Hematopoietic multipotent progenitor cell treated with erythropoietin and hydrocortisone succinate and interleukin-3 and kit ligand, for 6 days (in vitro differentiated cells): Measurements from ENCODE around the gene BCAS3.
"Not testable (repeated sequence)": the region's sequence is repeated elsewhere in the genome, so short reads cannot be mapped to it uniquely, and the experiment has no call there.

Experiments used
- DNase-seq: peaks from one replicate; pipeline ENCODE4 v3.0.0-alpha.2; 2015

The BCAS3 gene

DNA sequence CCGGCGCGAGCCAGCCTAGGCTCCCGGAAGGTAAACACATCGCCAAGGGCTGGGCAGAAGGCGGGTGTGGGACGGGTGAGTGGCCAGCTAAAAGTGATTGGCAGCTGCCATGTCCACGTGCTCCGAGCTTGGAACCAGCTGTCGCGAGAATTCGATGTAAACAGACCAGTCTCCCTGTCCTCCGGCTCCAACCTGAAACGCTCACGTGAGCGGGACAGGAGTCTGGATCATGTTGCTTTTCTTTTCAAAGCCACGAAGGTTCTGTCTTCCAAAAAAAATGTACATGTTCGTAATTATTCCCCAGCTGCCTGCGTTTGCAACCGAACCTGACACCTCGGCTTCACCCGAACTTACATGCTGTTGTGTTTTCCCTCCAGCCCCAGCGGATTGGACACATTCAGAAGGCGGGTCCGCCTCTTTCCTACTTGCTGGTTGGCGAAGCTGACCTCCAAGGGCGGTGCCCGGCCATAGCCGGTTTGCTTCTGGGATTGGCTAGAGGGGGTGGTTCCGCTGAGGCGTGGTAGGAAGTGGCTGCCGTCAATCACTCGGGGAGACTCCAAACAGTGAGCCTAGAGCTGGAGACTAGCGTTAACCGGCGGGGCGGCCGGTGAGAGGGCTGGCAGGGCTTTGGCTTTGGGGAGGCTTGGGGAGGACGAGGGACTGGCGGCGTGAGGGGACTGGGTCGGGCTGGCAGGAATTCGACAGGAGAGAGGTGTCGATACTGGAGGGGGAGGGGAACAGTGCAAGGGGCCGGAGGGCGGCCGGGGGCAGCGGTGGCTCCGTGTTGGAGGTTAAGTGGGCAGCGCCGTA, at the start of gene BCAS3:
TSS of gene BCAS3 (plus strand) at position 544 of the 810 bp plus-strand sequence.
- peak; percentile 100 for DNase-seq

DNA sequence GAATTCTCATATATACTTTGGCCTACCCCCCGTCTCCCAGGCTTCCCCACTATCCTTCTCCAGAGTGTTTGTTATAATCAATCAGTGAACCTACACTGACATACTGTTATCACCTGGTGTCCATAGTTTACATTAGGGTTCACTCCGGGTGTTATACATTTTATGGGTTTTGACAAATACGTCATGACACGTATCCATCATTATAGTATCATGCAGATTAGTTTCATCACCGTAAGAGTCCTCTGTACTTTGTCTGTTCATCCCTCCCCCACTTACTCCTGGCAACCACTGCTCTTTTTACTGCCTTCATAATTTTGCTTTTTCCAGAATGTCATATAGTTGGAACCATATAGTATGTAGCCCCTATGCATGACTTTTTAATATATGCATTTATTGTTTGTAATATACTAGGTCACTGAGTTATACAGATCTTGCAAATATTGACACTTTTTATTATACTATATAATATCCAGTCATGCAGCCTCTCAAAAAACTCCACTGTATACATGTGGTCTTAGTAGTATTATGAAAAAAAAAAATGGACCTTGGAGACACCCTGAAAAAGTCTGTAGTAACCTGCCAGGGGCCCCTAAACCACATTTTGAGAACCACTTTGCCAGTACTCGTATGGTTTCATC, 49.3 kb upstream of the BCAS3 start:
- no peak for DNase-seq

GRCh38 chr17:60629120-60629519, 48.5 kb upstream of the BCAS3 start:
- DNase-seq, result no peak

- no peak for DNase-seq
These were observed 47.3 kb upstream of the BCAS3 start for GRCh38 chr17:60630352-60630751.

DNA sequence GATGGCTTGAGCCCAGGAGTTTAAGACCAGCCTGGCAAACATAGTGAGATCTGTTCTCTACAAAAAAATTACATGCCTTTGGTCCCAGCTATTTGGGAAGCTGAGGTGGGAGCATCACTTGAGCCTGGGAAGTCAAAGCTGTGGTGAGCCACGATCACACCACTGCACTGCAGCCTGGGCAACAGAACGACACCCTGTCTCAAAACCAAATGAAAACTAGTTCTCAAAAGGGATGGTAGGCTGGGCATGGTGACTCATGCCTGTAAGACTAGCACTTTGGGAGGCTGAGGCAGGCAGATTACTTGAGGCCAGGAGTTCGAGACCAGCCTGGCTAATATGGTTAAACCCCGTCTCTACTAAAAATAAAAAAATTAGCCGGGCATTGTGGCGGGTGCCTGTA, 46.5 kb upstream of the BCAS3 start:
- no peak for DNase-seq

DNA sequence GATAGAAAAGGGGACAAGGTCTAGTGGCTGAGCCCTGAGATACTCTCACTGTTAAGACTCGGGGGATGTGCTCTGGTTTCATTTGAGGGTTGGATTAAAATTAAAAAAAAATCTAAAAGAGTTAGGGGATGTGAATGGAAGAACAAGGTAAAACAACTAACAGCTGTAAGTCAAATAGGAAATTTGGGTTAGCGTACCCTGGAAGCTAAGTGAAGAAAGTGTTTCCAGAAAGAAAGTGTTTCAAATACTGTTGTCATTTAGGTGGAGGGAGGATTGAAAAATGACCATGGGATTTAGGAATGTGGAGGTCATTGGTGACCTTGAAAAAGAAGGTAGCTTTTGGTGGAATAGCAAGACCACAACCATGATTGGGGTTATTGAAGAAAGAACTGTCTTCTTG, 40.0 kb upstream of the BCAS3 start:
- DNase-seq, result no peak

DNA sequence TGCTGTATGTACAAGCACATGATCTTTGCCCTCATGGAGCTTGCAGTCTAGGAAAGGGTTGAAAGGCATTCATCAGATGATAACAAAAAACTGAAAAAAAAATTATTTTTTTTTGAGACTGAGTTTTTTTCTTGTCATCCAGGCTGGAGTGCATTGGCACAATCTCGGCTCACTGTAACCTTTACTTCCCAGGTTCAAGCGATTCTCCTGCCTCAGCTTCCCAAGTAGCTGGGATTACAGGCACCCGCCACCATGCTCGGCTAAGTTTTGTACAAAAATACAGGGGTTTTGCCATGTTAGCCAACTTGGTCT, 38.7 kb upstream of the BCAS3 start:
- no peak for DNase-seq

- peak; percentile 55 for DNase-seq
These were observed 37.1 kb upstream of the BCAS3 start for GRCh38 chr17:60640503-60640902.

GRCh38 chr17:60641126-60641525, 36.5 kb upstream of the BCAS3 start:
- DNase-seq, result no peak

- peak; percentile 93 for DNase-seq
These were observed 35.8 kb upstream of the BCAS3 start for GRCh38 chr17:60641810-60642220.

- DNase-seq, result no peak
These were observed 31.6 kb upstream of the BCAS3 start for GRCh38 chr17:60645918-60646523.

DNA sequence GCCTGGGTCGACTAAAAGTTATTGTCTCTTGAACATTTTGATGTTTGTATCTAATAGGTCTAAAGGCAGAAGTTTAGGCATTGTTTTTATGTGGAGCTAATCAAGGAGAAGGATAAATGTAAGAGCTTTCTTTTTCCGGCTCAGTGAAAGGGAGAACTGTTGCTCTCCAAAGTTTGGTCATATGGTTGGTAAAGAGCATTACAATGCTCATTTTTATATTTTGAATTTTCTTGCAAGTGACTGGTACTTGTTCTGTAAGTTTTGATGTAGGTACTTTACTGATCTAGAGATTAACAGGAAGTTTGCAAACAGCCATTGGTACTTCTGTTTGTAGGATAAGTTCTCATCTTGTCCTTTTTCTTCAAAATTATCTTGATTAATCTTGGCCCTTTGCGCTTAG, 30.9 kb upstream of the BCAS3 start:
- no peak for DNase-seq

GRCh38 chr17:60647705-60648104, 29.9 kb upstream of the BCAS3 start:
- no peak for DNase-seq

- DNase-seq, result peak; percentile 55
These were observed 25.0 kb upstream of the BCAS3 start for GRCh38 chr17:60652454-60653247.

DNA sequence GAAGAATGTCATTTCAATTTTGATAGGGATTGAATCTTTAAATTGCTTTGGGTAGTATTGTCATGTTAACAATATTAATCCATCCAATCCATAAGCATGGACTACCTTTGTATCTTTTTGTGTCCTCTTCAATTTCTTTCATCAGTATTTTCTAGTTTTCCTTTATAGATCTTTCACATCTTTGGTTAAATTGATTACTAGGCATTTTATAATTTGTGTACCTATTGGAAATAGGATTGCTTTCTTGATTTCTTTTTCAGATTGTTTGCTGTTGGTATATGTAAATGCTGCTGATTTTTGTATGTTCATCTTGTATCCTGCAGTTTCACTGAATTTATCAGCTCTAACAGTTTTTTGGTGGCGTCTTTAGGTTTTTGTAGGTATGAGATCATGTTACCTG, 24.1 kb upstream of the BCAS3 start:
- no peak for DNase-seq

GRCh38 chr17:60656499-60656898, 21.2 kb upstream of the BCAS3 start:
- DNase-seq, result peak; percentile 44

DNA sequence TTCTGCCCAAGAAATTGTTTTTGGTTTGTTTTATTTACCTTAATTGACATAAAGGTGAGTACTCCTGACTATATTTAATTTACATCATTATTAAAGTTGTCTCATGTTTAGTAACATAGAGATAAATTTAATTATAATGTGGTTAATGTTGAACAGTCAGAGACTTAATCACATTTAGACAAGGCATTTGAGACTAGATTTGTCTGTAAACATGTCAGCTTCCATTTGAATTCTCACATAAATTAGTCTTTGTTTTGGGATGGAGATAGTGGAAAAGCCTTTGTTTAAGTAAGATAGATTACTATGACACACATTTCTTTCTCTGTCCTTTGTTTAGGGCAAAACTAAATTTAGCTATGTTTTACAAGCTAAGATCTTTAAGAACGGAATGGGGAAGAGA, 18.5 kb upstream of the BCAS3 start:
- DNase-seq, result no peak

DNA sequence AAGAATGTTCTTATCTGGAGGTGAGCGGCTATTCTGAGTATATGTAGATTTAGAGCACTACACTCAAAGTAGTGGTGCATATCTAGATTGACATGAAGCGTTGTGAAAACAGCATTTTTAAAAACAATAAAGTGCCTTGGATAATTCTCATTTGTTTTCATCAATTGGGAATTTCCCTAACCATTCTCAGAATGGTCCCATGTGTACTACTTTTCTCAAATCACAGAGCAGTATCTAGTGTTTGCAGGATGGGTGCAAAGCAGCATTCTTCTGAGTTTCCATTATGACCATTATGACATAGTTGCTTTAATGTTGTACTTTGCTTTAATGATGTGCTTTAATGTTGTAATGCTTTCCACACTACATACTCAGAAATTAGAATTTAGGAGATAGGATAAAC, 16.2 kb upstream of the BCAS3 start:
- no peak for DNase-seq

DNA sequence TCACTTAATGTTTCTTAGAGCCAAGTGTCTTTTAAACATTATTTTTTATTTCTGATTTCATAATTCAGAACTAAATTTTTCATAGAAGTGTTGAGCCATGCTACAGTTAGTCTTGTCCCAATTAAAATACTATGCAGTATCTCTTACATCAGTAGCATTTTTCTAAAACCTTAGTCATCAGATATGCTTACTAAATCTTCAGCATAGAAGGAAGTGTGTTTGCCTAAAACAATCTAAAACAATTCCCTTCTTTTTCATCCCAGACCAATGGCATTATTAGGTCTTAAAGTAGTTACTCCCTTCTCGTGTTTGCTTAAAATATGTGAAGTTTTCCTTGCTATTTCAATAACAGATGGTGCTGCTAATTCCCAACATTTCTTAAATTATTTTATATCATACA, 13.6 kb upstream of the BCAS3 start:
- DNase-seq, result no peak

DNA sequence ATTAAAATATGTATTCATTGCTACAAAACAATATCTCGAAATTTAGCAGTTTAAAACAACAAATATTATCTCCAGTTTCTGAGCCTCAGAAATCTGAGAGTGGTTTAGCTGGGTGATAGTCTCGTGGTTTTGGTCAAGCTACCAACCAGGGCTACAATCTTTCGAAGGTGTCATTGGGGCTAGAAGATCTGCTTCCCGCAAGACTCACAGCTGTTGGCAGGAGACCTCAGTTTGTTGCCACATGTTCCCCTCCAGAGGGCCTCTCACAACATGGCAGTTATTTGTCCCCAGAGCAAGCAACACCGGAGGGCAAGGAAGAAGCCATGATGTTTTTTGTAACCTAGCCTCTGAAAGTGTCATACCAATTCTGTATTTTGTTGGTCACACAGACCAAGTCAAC, 12.0 kb upstream of the BCAS3 start:
- DNase-seq, result peak; percentile 40

DNA sequence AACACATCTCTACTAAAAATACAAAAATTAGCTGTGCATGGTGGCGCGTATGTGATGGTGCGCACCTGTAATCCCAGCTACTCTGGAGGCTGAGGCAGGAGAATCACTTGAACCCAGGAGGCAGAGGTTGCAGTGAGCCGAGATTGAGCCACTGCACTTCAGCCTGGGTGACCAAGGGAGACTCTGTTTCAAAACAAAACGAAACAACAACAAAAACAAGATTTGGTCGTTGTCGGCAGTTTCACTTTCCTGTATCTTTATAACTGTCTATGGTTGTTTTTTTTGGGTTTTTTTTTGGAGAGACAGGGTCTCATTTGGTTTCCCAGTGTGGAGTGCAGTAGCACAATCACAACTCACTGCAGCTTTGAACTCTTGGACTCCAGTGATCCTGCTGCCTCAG, 8.9 kb upstream of the BCAS3 start:
- not testable (repeated sequence) for DNase-seq

GRCh38 chr17:60671482-60671881, 6.2 kb upstream of the BCAS3 start:
- no peak for DNase-seq

- not testable (repeated sequence) for DNase-seq
These were observed 3.0 kb upstream of the BCAS3 start for GRCh38 chr17:60674637-60675036.

DNA sequence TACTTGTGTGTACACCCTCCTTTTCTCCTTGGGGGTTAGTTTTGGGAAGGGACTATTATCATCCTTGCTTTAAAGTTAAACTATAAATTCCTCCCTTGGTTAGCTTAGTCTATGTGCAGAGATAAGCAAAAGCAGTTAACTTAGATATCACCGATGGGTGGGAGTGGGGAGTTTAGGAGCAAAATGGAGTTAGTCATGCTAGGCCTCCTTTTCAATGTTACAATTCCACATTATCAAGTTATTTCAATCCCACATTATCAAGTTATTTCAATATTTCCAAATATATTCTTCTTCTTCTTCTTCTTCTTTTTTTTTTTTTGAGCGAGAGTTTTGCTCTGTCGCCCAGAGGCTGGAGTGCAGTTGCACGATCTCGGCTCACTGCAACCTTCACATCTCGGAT, 1.7 kb upstream of the BCAS3 start:
- DNase-seq, result no peak
